Measurements from ENCODE around the gene BARHL1.

BARHL1 gene

DNA sequence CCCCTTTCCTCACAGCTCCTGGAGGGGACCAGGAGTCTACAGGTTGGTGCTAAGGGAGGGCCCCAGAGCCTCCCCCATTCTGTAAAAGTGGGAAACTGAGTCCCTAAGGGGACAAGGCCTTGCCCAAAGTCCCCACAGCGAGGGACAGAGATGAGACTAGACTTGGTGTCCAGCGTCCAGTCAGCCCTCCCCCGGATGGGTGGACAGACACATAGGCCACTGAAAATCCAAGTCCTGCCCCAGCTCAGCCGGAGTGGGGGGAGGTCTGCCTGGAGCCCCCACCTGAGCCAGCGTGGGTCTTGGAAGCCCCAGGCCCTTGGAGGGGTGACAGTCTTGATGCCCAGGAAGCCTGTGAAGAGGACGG is 5.2 kb downstream of the BARHL1 start:
- no peak for DNase-seq (ENCODE audit: low read depth)

DNA sequence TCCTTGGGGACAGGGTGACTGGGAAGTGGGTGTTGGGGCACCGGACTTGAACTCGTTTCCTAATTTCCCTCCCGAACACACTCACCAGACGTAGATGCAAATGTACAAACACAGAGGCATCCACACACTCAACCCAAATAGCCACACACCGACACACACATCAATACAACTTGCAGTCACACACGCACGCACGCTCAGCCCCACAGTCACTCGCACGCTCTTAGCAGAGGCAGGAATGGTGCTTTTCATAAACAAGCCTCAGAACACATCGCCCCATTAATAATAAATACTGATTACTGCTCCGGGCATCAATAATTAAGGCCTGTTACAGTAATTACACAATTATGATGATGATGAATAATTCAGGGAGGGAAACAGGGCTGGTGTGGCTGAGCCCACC is 5.7 kb downstream of the BARHL1 start:
- no peak for DNase-seq (ENCODE audit: low read depth)

- DNase-seq (ENCODE audit: low read depth): no peak
Measured at GRCh38 chr9:132588501-132589147, 6.2 kb downstream of the BARHL1 start.

GRCh38 chr9:132589148-132590036 is 7.0 kb downstream of the BARHL1 start:
- DNase-seq (ENCODE audit: low read depth): no peak

DNA sequence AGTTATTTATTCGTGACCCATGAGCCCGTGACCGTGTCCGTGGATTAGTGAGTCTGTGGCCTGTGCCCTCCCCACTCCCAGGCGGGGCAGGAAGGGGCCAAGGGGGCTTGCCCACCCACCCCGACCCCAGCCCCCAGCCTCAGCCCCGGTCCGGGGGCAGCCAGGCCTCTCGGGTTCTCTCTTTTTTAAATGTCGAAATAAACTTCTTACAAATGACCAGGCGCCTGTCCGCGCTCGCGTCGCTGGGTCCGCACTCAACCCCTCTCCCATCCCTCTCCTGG is 7.6 kb downstream of the BARHL1 start:
- DNase-seq (ENCODE audit: low read depth): no peak

DNA sequence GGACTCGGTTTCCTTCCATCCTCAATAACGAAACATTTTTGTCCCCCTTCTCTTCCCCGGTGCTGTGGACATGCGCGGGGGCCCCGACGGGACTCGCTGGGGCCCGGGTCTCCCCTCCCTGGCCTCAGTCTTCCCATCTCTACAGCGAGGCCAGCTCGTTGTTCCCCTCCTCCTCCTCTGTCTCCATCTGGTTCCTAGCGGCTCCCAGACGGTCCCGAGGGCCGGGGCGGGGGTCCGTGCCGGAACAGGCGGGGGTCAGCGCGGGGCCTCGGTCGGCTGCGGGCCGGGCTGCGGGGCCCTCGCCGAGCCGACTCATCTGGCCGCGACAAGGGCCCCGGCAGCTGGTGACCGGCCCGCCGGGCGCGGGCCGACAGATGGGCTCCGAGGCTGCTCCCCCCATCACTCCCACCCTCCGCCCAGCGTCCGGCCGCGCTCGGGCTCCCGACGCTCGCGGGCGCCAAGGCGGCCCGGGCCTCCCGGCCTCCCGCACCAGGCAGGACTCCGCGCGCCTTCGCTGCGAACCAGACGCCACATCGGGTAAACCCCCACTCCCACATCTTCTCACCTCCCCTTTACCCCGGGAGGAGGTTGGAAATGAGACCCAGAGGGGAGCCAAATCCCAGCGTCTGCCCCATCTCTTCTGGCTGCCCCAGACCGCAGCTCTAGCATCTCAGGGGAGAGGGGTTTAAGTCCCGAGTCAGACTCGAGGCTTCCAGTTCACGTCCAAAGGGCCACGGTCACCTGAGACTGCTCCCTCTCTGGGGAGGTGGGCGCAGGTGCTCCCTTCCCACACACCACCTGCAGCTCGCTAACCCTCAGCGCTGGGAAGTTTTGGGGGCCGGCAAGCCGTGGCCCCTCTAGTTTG is 8.1 kb downstream of the BARHL1 start:
- DNase-seq (ENCODE audit: low read depth): no peak

- DNase-seq (ENCODE audit: low read depth): no peak
Measured at GRCh38 chr9:132591244-132591643, 8.8 kb downstream of the BARHL1 start.

DNA sequence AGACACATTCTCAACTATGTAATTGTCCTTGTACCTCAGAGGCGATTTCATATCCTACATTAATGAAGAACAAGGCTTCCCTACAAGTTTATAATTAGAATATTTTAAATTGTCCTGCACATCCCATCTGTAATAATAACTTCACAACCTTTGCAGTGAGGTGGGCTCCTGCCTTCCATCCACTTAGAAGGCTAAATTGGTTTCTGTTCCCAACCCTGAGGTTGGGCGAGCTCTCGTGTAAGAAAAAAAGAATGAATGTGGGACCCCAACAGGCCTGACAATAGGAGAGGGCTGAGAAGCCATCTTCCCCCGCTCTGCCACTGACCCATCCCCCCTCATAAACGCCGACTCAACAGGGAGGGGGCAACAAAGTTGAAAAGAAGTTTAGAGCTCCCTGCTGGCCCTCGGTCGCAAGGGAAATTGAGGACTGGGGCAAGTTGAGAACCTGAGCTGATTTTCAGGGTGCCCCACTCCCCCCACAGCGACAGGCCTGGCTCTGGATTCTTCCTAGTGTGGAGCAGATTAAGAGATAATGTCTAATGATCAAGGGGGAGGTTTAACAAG is 9.4 kb downstream of the BARHL1 start:
- DNase-seq (ENCODE audit: low read depth): no peak

- DNase-seq (ENCODE audit: low read depth): no peak
Measured at GRCh38 chr9:132592451-132592850, 10.0 kb downstream of the BARHL1 start.

DNA sequence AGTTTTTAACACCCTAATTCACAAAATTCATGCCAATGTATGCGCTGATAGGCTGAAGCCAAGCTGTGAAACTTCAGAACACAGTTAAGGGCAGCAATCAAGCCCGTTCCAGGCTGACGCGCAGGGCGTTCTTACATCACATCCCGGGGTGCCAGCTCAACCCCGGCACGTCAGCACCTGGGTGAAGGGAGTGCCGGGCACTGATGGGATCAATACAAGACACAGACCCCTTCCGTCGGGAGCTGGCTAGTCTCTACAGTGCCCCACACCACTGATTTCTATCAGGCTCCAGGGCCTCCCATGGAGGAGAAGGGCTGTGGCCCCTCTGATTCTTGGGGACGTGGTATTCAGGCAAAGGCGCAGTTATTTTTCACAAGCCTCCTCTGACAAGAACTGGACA is 12.0 kb downstream of the BARHL1 start:
- DNase-seq (ENCODE audit: low read depth): no peak

DNA sequence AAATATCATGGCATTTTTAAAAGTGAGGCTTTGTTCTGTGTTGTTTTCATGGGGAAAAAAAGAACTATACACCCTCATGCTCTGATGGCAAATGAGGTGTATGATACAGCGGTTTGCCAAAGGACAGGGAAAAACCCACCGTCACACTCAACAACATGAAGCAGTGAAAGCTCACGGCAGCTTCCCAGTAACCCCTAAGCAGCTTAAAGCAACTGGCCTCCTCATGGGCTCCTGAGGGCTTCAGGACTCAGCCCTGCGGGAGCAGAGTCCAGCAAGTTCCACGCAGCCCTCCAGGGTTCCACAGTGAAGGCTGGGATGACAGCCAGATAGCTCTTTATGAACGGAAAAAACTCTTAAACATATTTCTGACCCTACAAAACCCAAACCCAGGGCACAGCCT is 12.9 kb downstream of the BARHL1 start:
- DNase-seq (ENCODE audit: low read depth): no peak

GRCh38 chr9:132596200-132596599 is 13.8 kb downstream of the BARHL1 start:
- no peak for DNase-seq (ENCODE audit: low read depth)

DNA sequence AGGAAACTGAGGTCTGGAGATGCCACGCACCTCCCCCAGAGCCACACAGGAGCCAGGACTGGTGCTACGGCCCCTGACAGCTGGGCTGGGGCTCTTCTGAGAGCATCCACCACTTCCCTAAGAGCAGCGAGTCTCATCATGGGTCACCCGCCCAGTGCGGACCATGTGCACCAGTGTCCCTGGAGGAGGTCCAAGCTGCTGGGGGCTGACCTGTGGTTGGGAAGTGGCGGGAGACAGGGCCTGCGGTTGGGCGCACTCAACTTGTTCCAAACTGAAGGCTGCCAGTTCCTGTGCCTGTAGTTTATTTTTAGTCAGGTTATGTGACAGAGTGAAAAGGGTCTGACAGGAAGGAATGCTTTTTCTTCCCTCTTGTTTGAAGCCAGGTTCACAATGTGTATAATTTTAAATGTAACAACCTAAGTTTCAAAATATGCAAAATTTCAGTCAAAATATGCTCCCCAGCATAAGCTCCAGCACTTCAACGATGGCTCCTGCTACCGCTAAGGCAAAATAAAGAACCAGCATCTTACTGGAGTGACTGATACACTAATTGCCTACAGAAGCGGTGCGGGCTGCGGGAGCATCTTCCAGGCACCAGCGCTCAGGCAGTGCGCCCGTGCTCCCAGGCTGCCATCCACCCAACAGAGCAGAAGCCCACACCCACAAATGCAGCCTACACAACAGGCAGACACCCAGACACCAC is 14.8 kb downstream of the BARHL1 start:
- no peak for DNase-seq (ENCODE audit: low read depth)

DNA sequence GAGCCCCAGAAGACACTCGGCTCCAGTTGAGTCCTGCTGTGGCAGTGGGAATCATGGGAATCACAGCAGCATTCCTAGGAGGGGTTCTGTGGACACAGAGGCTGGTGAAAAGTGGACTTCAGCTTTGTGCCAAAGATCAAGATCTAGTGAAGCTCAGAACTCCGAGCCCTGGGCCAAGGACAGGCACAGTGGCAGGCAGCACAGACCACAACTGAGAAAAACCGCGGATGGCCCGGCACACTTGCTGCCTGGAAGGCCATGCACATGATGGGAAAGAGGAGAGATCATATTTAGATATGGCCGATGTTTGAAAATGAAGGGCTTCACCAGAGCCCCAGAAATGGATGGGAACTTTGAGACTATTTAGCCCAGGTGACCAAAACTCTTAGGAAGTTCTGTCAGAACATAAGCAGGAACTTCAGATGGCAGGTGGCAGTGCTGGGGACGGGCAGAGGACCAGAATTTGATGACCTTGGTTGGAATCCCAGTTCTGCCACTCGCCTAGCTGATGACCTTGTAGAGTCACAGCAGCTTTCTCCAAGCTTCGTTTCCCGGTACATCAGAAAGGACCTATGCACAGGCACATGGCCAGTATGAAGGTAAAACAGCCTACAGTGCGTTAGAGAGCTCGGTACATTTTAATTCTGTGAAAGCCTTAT is 18.0 kb downstream of the BARHL1 start:
- DNase-seq (ENCODE audit: low read depth): no peak

GRCh38 chr9:132602207-132602606 is 19.8 kb downstream of the BARHL1 start:
- DNase-seq (ENCODE audit: low read depth): no peak

GRCh38 chr9:132605387-132605786 is 23.0 kb downstream of the BARHL1 start:
- no peak for DNase-seq (ENCODE audit: low read depth)

- DNase-seq (ENCODE audit: low read depth): no peak
Measured at GRCh38 chr9:132606066-132606465, 23.7 kb downstream of the BARHL1 start.

DNA sequence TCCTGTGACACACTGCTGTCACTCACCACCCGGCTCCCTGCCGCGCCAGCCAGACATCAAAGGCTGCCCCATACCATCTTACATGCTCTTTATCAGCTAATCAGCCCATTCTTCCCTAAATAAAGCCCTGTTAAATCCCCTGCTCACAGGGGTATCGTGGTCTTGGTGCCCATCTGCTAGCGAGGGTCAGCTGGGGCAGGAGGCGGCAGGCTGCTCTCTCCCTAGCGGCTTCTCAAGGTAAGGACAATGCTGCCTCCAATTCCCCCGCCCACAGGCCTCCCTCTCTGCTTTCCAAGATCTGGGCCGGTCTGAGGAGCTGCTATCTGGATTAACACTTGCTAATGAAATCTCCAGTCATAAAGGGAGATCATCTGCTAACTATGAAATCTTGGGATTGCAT is 26.8 kb downstream of the BARHL1 start:
- DNase-seq (ENCODE audit: low read depth): no peak

- DNase-seq (ENCODE audit: low read depth): no peak
Measured at GRCh38 chr9:132609829-132610228, 27.4 kb downstream of the BARHL1 start.

DNA sequence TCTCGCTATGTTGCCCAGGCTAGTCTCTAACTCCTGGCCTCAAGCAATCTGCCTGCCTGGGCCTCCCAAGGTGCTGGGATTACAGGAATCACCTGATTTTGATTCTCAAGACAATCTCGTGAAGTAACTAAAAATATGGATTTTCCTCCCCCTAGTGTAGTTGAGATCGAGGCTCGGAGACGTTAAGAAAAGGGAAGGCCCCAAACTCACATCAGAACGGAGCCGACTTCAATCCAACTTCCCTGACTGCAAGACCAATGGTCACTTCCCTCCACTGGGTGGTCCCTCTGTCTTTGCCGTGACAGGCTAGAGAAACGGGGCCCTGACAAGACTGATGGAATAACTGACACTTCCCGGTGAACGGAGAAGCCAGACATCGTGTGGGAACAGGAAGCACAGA is 28.3 kb downstream of the BARHL1 start:
- no peak for DNase-seq (ENCODE audit: low read depth)

DNA sequence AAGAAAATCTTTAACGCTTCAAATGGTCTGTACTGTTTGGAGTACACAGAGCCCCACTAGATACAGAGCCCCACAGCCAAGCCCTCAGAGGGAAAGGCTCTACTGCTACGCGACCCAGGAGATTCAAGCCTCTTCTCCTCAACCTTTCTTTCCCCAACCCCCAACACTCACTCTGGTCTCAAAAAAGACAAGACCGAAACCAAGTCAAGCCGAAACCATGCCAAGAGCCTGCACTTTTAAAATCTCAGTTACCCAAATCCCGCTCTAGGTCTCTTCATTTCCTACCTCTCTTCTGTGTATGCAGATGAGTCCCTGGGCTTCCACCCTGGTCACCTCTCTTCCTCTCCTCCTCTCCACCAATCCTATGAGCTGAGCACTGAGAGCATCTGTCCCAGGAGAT is 31.9 kb downstream of the BARHL1 start:
- DNase-seq (ENCODE audit: low read depth): no peak

DNA sequence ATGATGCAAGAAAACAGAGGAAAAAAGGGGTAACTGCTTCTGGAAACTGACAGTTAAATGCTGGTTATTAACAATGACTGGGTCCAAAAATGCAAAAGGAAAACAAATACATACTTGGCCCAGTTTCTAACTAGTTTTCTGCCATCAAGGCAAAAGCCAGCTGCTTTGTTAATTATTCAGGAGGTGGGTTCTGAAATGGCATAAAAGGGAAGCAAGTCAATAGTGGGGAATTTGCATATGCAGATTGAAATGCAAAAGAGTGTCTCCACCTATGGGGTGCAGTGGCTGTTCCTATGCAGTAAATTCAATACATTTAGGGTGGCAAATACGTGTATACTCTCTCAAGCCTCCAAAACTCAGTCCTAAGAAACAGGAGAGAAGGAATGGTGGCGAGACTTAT is 33.4 kb downstream of the BARHL1 start:
- no peak for DNase-seq (ENCODE audit: low read depth)
